Measurements from ENCODE around the gene KCNJ16.

The KCNJ16 gene

GRCh38 chr17:70073310-70073709, 1.7 kb upstream of the KCNJ16 start:
- POLR2A ChIA-PET: no interaction called here

GRCh38 chr17:70073799-70074198, 1.2 kb upstream of the KCNJ16 start:
- CTCF ChIA-PET: no interaction called here

More at GRCh38 chr17:70073310-70073709, 1.7 kb upstream of the KCNJ16 start:
- TF ChIP-seq CTCF (IDR thresholded peaks at IDR 0.05; ENCODE audit: insufficient read depth, low read length, missing control alignments): no peak
- CTCF ChIA-PET: no interaction called here
- H3K4me3 ChIP-seq (ENCODE audit: low read depth, low read length): no peak overlapping the region
- no peak for DNase-seq (ENCODE audit: low read depth, low spot score)

GRCh38 chr17:70074236-70074830, 692 bp upstream of the KCNJ16 start:
- POLR2A ChIA-PET: no interaction called here
- H3K4me3 ChIP-seq (ENCODE audit: low read depth, low read length): no peak overlapping the region
- DNase-seq (ENCODE audit: low read depth, low spot score): no peak
- CTCF ChIA-PET: no interaction called here
- no peak for TF ChIP-seq CTCF (IDR thresholded peaks at IDR 0.05; ENCODE audit: insufficient read depth, low read length, missing control alignments)

More at GRCh38 chr17:70073799-70074198, 1.2 kb upstream of the KCNJ16 start:
- TF ChIP-seq CTCF (IDR thresholded peaks at IDR 0.05; ENCODE audit: insufficient read depth, low read length, missing control alignments): no peak
- POLR2A ChIA-PET: no interaction called here
- H3K4me3 ChIP-seq (ENCODE audit: low read depth, low read length): no peak overlapping the region
- no peak for DNase-seq (ENCODE audit: low read depth, low spot score)

- H3K4me3 ChIP-seq (ENCODE audit: low read depth, low read length): no peak overlapping the region
- POLR2A ChIA-PET: no interaction called here
- no peak for TF ChIP-seq CTCF (IDR thresholded peaks at IDR 0.05; ENCODE audit: insufficient read depth, low read length, missing control alignments)
- CTCF ChIA-PET: no interaction called here
- DNase-seq (ENCODE audit: low read depth, low spot score): no peak
These were observed 1.2 kb downstream of the KCNJ16 start for GRCh38 chr17:70076189-70076588.

- no peak for TF ChIP-seq CTCF (IDR thresholded peaks at IDR 0.05; ENCODE audit: insufficient read depth, low read length, missing control alignments)
- ChIA-PET CTCF (no interaction called here), POLR2A (no interaction called here)
- no peak for DNase-seq (ENCODE audit: low read depth, low spot score)
- no peak overlapping the region for H3K4me3 ChIP-seq (ENCODE audit: low read depth, low read length)
These were observed 1.8 kb downstream of the KCNJ16 start for GRCh38 chr17:70076831-70077230.

- TF ChIP-seq CTCF (IDR thresholded peaks at IDR 0.05; ENCODE audit: insufficient read depth, low read length, missing control alignments): no peak
- CTCF ChIA-PET: no interaction called here
- no peak overlapping the region for H3K4me3 ChIP-seq (ENCODE audit: low read depth, low read length)
- POLR2A ChIA-PET: no interaction called here
- no peak for DNase-seq (ENCODE audit: low read depth, low spot score)
These were observed 3.5 kb downstream of the KCNJ16 start for GRCh38 chr17:70078549-70078948.

Data from AG04449 (cell line).